ENCODE data around the gene PXMP4.

DNA sequence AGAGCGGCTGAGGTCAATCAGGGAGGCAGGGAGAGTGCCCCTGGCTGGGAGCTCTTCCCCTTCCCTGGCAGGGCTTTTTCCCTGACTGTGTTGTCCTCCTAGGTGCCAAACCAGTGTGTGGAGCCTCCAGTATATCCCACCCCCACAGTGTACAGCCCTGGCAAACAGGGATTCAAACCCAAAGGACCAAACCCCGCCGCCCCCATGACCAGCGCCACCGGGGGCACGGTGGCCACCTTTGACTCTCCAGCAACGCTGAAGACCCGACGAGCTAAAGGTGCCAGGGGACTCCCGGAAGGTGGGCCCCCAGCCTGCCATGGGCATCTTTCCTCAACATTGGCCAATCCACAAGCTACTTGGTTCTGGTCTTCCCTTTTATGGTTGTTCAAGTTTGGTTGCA is 36.9 kb upstream of the PXMP4 start:
- TF ChIP-seq EZH2 (IDR thresholded peaks at IDR 0.05; ENCODE audit: borderline replicate concordance, low read length): no peak
- TF ChIP-seq, protein P1, sequence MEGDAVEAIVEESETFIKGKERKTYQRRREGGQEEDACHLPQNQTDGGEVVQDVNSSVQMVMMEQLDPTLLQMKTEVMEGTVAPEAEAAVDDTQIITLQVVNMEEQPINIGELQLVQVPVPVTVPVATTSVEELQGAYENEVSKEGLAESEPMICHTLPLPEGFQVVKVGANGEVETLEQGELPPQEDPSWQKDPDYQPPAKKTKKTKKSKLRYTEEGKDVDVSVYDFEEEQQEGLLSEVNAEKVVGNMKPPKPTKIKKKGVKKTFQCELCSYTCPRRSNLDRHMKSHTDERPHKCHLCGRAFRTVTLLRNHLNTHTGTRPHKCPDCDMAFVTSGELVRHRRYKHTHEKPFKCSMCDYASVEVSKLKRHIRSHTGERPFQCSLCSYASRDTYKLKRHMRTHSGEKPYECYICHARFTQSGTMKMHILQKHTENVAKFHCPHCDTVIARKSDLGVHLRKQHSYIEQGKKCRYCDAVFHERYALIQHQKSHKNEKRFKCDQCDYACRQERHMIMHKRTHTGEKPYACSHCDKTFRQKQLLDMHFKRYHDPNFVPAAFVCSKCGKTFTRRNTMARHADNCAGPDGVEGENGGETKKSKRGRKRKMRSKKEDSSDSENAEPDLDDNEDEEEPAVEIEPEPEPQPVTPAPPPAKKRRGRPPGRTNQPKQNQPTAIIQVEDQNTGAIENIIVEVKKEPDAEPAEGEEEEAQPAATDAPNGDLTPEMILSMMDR (conservative IDR thresholded peaks at IDR 0.05 in 1 of 2, IDR thresholded peaks at IDR 0.05 in 1 of 2; ENCODE audit: extremely low read depth in 1 of 2, insufficient read depth in 1 of 2, low read depth in 1 of 2, low read length in 2 of 2): no peak
